NB4 (cell line): Measurements from ENCODE around the gene SLC8A2.
"Not testable (repeated sequence)": the region's sequence is repeated elsewhere in the genome, so short reads cannot be mapped to it uniquely, and the experiment has no call there.

Source experiments
- DNase-seq: peaks from one replicate; pipeline ENCODE4 v3.0.0; 2010; ENCODE audit warnings: low read depth
- H3K4me3 ChIP-seq: one replicate; pipeline ENCODE4 v1.5.1; 2011; ENCODE audit warnings: mild to moderate bottlenecking, low read depth, low read length, moderate library complexity
- MYC ChIP-seq: IDR thresholded peaks from 2 replicates; pipeline ENCODE4 v1.6.1; 2011; ENCODE audit warnings: low read depth, low read length
- POLR2A ChIP-seq: IDR thresholded peaks from 2 replicates; pipeline ENCODE4 v1.6.1; 2011; ENCODE audit warnings: mild to moderate bottlenecking; ENCODE audit not compliant: insufficient read length; ENCODE audit errors: extremely low read depth
- TF ChIP-seq, protein P1 (sequence below): IDR thresholded peaks from 2 replicates; pipeline ENCODE4 v1.6.1; 2011; ENCODE audit warnings: low read depth, low read length
- TF ChIP-seq, protein P2 (sequence below): IDR thresholded peaks from one replicate; pipeline ENCODE4 v1.5.1; 2012; ENCODE audit warnings: low read depth, low read length

SLC8A2 gene

DNA sequence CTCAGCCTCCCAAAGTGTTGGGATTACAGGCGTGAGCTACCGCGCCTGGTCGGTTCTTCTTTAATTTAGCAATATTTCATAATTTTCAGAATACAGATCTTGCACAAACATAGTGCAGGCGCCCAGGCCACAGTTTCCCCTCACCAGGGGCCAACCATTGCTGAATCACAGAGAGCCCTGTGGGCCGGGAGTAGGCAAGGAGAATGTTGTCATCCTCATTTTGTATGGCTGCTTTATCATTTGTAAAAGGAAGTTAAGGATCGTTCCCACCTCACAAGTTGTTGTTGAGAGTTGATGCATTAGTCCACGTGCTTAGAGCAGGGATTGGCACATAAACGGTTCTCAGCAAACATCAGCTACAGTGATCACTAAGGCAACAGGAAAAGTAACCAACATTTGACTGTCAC lies 82.5 kb downstream of the SLC8A2 start:
- peak; percentile 98 for DNase-seq
- H3K4me3 ChIP-seq, result no peak overlapping the region
- TF ChIP-seq, protein P1, sequence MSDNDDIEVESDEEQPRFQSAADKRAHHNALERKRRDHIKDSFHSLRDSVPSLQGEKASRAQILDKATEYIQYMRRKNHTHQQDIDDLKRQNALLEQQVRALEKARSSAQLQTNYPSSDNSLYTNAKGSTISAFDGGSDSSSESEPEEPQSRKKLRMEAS, result peak; percentile 98
- TF ChIP-seq, protein P2, sequence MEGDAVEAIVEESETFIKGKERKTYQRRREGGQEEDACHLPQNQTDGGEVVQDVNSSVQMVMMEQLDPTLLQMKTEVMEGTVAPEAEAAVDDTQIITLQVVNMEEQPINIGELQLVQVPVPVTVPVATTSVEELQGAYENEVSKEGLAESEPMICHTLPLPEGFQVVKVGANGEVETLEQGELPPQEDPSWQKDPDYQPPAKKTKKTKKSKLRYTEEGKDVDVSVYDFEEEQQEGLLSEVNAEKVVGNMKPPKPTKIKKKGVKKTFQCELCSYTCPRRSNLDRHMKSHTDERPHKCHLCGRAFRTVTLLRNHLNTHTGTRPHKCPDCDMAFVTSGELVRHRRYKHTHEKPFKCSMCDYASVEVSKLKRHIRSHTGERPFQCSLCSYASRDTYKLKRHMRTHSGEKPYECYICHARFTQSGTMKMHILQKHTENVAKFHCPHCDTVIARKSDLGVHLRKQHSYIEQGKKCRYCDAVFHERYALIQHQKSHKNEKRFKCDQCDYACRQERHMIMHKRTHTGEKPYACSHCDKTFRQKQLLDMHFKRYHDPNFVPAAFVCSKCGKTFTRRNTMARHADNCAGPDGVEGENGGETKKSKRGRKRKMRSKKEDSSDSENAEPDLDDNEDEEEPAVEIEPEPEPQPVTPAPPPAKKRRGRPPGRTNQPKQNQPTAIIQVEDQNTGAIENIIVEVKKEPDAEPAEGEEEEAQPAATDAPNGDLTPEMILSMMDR, result no peak
- TF ChIP-seq MYC (peak; percentile 78), POLR2A (no peak)

DNA sequence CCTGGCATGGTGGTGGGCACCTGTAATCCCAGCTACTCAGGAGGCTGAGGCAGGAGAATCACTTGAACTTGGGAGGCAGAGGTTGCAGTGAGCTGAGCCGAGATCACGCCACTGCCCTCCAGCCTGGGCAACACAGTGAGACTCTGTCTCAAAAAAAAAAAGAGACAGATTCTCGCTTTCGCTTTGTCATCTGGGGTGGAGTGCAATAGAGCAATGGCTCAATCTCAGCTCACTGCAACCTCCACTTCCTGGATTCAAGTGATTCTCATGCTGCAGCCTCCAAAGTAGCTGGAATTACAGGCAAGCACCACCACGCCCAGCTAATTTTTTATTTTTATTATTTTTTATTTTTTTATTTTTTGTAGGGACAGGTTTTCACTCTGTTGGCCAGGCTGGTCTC lies 83.0 kb downstream of the SLC8A2 start:
- DNase-seq, result peak; percentile 70
- H3K4me3 ChIP-seq, result not testable (repeated sequence)

DNA sequence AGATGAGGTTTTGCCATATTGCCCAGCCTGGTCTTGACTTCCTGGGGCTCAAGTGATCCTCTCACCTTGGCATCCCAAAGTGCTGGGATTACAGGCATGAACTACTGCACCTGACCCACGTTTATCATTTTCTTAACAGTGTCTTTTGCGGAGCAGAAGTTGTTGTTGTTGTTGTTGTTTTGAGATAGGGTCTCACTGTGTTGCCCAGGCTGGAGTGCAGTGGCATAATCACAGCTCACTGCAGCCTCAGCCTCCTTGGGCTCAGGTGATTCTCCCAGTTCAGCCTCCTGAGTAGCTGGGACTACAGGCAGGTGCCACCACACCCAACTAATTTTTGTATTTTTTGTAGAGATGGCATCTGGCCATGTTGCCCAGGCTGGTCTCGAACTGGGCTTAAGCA lies 84.1 kb downstream of the SLC8A2 start:
- not testable (repeated sequence) for DNase-seq, H3K4me3 ChIP-seq

DNA sequence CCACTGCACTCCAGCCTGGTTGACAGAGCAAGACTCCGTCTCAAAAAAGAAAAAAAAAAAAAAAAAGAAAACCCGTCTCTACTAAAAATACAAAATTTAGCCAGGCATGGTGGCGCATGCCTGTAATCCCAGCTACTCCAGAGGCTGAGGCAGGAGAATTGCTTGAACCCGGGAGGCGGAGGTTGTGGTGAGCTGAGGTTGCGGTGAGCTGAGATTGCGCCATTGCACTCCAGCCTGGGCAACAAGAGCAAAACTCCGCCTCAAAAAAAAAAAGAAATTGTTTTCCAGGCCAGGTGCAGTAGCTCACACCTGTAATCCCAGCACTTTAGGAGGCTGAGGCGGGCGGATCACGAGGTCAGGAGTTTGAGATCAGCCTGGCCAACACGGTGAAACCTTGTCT lies 85.1 kb downstream of the SLC8A2 start:
- H3K4me3 ChIP-seq, result not testable (repeated sequence)
- DNase-seq, result peak; percentile 66

DNA sequence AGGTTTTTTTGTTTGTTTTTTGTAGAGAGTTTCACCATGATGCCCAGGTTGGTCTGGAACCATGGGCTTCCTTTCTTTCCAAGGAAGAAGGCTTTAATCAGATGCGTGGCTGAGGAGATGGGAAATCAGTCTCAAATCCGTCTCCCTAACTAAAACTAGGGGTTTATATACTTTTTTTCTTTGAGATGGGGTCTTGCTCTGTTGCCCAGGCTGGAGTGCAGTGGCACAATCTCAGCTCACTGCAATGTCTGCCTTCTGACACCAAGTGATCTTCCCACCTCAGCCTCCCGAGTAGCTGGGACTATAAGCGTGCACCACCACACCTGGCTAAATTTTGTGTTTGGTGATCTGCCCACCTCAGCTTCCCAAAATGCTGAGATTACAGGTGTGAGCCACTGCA lies 87.2 kb downstream of the SLC8A2 start:
- H3K4me3 ChIP-seq, DNase-seq: not testable (repeated sequence)

DNA sequence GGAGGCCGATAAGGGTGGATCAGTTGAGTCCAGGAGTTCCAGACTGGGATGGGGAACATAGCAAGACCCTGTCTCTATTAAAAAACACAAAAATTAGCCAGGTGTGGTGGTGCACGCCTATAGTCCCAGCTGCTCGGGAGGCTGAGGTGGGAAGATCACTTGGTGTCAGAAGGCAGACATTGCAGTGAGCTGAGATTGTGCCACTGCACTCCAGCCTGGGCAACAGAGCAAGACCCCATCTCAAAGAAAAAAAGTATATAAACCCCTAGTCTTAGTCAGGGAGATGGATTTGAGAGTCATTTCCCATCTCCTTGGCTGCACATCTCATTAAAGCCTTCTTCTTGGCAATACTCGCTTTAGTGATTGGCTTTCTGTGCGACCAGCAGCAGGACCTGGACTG lies 87.8 kb downstream of the SLC8A2 start:
- DNase-seq, result peak; percentile 26
- H3K4me3 ChIP-seq, result not testable (repeated sequence)

DNA sequence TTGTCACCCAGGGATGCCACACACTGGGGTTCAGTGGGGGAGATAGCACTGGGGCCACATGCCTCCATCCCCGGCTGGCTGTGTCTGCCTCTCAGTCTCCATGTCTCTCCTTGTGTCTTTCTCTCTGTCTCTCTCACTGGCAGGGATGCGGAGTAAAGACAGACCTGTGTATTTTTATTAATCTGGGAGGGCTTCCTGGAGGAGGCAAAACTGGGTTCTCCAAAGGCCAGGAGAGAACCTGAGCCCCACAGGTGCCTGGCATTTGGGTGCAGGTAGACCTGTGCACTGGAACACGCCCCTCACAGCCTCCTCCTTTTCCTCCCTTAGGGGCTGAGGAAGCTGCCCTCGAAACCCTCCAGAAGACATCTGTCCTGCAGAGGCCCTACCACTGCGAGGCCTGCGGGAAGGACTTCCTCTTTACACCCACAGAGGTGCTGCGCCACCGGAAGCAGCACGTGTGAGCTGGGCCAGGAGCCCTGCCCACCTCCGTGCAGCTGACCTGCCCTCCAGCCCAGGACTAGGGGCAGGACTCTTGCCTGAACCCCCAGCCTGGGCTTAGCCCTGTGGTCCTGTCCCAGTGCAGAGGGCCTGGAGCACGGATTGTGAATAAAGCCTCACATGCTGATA lies 89.9 kb downstream of the SLC8A2 start:
- peak; percentile 6 for TF ChIP-seq POLR2A
- TF ChIP-seq, protein P2, result no peak
- TF ChIP-seq MYC, result peak; percentile 93
- TF ChIP-seq, protein P1, result peak; percentile 99
- DNase-seq, result peak; percentile 95
- no peak overlapping the region for H3K4me3 ChIP-seq

DNA sequence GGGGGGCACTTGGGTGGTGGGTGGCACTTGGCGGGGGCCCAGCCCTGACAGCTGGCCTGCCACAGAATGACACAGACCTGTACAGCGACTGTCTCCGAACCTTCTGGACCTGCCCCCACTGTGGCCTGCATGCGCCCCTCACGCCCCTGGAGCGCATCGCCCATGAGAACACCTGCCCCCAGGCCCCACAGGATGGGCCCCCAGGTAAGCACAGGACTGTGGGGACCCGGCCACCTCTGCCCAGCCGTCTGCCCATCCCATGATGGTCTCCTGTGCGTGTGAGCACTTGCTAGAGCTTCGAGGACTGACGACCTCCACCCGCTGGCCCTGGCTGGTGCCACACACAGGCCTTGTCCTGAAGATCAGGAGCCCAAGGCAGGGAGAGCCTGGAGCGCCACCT lies 90.6 kb downstream of the SLC8A2 start:
- H3K4me3 ChIP-seq, result no peak overlapping the region
- peak; percentile 44 for DNase-seq
- peak; percentile 8 for TF ChIP-seq POLR2A
- TF ChIP-seq, protein P1, result no peak

DNA sequence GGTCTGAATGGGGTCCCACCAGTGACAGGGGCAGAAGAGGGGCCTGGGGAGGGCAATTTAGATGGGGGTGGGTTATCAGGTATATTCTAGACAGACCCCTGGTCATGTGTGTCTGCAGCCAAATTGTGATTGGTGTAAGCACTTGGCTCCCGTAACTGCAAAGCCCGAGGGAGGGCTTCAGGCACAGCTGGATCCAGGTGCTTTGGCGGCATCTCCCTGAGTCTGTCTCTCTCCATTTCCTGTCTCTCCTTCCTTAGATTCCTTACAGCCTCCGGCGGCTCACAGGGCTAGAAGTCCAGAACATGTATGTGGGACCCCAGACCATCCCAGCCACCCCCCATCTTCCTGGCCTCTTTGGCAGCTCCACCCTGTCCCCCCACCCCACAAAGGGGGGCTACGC lies 91.1 kb downstream of the SLC8A2 start:
- TF ChIP-seq MYC, result no peak
- TF ChIP-seq POLR2A, result no peak
- TF ChIP-seq, protein P2, result no peak
- DNase-seq, result peak; percentile 25
- H3K4me3 ChIP-seq, result no peak overlapping the region
